WTC11 (cell line): ENCODE measurements around the gene KLRK1.
"Not testable (repeated sequence)": the region's sequence is repeated elsewhere in the genome, so short reads cannot be mapped to it uniquely, and the experiment has no call there.

Experiments used
- CTCF ChIP-seq: fragments of 200-600 bp; IDR thresholded peaks from 2 replicates; pipeline ENCODE4 v1.8.0; 2022; ENCODE audit warnings: antibody characterized with exemption
- KAT7 ChIP-seq: sonication (generic); formaldehyde crosslinking; IDR thresholded peaks from 2 replicates; pipeline ENCODE4 v1.8.1; 2023; ENCODE audit warnings: missing genetic modification reagents, mild to moderate bottlenecking, borderline replicate concordance
- NR1H2 ChIP-seq: sonication (generic); formaldehyde crosslinking; IDR thresholded peaks from 2 replicates; pipeline ENCODE4 v1.9.0; 2021; ENCODE audit warnings: mild to moderate bottlenecking, moderate library complexity, missing genetic modification reagents
- PRDM15 ChIP-seq: sonication (generic); formaldehyde crosslinking; IDR thresholded peaks from 2 replicates; pipeline ENCODE4 v1.8.0; 2022; ENCODE audit warnings: missing genetic modification reagents
- PREB ChIP-seq: sonication (generic); formaldehyde crosslinking; IDR thresholded peaks from 2 replicates; pipeline ENCODE4 v1.8.1; 2022; ENCODE audit warnings: mild to moderate bottlenecking, missing genetic modification reagents, moderate library complexity, borderline replicate concordance
- SMAD3 ChIP-seq: sonication (generic); formaldehyde crosslinking; IDR thresholded peaks from 2 replicates; pipeline ENCODE4 v1.8.0; 2022; ENCODE audit warnings: missing genetic modification reagents, mild to moderate bottlenecking, borderline replicate concordance

- not testable (repeated sequence) for TF ChIP-seq PREB (CRISPR knock-in tag); PRDM15 (CRISPR knock-in tag); CTCF; SMAD3 (CRISPR knock-in tag); NR1H2 (CRISPR knock-in tag); KAT7 (CRISPR knock-in tag)
Measured at GRCh38 chr12:10367714-10368113, 22.1 kb downstream of the KLRK1 start.
